Type B pancreatic cell (in vitro differentiated cells): Measurements from ENCODE around the gene DOCK10. TPM values are rescaled to one million over a fixed set of nuclear protein-coding genes. Genes with fewer than 3 reads are reported as not detected.

Experiments
- DNase-seq: peaks from one replicate; pipeline ENCODE4 v3.0.0; 2021; ENCODE audit warnings: mixed read lengths; ENCODE audit not compliant: unreplicated experiment; ENCODE audit errors: extremely low spot score
- H3K27ac Mint-ChIP-seq: 2 replicates; pipeline ENCODE4 v1.8.0; 2021; ENCODE audit warnings: mild to moderate bottlenecking, mixed read lengths
- H3K27me3 Mint-ChIP-seq: 2 replicates; pipeline ENCODE4 v1.8.0; 2021; ENCODE audit warnings: mixed read lengths
- H3K36me3 Mint-ChIP-seq: 2 replicates; pipeline ENCODE4 v1.8.0; 2021; ENCODE audit warnings: mixed read lengths
- H3K4me1 Mint-ChIP-seq: one replicate; pipeline ENCODE4 v1.8.0; 2021; ENCODE audit warnings: mixed read lengths; ENCODE audit not compliant: unreplicated experiment
- H3K4me3 Mint-ChIP-seq: 2 replicates; pipeline ENCODE4 v1.8.0; 2021; ENCODE audit warnings: mild to moderate bottlenecking, mixed read lengths
- H3K9me3 Mint-ChIP-seq: 2 replicates; pipeline ENCODE4 v1.8.0; 2021; ENCODE audit warnings: mixed read lengths
- CTCF ChIP-seq: fragments of 200-600 bp; sonication (generic); conservative IDR thresholded peaks from 2 replicates; pipeline ENCODE4 v1.5.0; 2021; ENCODE audit warnings: antibody characterized with exemption, mild to moderate bottlenecking
- total RNA-seq: library from RNA; stranded (reverse); gene quantifications from 2 replicates; pipeline ENCODE4 v1.2.1, GENCODE V29; 2021; ENCODE audit warnings: low replicate concordance

DOCK10 gene
- total RNA-seq, 1 donor from 2014 or later = 3.5 TPM

DNA sequence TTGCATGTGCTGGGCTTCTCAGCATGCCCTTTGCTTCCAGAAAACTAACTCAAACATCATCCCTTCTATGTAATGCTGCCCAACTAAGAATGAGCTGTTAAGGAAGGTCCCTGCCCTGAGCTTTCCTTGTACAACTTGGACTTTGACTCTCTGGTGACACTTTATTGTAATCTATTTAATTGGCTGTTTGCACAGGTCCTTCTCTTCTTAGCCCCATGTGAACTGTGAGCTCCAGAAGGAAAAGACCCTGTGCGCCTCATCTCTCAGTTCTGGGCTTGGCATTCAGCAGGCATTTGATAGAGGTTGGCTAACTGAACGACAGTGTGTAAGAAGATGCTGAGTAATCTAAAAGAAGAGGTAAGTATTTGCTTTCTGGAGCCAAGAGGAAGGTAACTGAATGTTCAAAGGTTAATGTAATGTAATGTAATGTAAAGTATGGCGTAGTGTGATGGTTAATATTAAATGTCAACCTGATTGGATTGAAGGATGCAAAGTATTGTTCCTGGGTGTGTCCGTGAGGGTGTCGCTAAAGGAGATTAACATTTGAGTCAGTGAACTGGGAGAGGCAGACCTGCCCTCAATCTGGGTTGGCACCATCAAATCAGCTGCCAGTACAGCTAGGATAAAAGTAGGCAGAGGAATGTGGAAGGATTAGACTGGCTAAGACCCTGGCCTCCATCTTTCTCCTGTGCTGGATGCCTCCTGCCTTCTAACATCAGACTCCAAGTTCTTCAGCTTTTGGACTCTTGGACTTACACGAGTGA, 265.3 kb downstream of the DOCK10 start:
- peak overlapping the region; percentile 2 for H3K27ac Mint-ChIP-seq
- H3K36me3 Mint-ChIP-seq = no peaks in the 10 kb centered on the region
- H3K27me3 Mint-ChIP-seq = peaks cover 6% of the 10 kb centered on the region
- H3K4me3 Mint-ChIP-seq = no peak overlapping the region
- H3K4me1 Mint-ChIP-seq = no peaks in the 10 kb centered on the region
- TF ChIP-seq CTCF = no peak
- no peak for DNase-seq
- no peaks in the 10 kb centered on the region for H3K9me3 Mint-ChIP-seq

DNA sequence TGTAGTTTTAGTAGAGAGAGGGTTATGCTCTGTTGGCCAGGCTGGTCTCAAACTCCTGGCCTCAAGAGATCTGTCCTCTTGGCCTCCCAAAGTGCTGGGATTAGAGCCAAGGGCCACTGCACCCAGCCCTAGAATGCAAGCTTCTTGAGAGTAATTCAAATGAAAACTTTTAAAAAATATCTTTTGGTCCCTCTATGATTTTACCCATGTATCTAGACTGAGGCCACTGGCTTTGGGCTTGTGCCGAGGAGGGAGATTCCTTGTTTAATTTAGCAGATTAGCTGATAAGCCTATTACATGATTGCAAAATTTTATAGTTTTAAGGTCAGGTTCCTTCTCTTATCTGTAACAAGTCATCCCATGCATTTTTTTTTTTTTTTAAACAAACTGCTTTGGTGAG, 266.6 kb downstream of the DOCK10 start:
- DNase-seq = no peak
- Mint-ChIP-seq H3K4me3 (no peak overlapping the region), H3K36me3 (no peaks in the 10 kb centered on the region), H3K9me3 (no peaks in the 10 kb centered on the region), H3K4me1 (no peaks in the 10 kb centered on the region), H3K27me3 (peaks cover 6% of the 10 kb centered on the region), H3K27ac (no peak overlapping the region)
- no peak for TF ChIP-seq CTCF

GRCh38 chr2:224774735-224775134, 267.5 kb downstream of the DOCK10 start:
- no peak overlapping the region for H3K27ac Mint-ChIP-seq
- DNase-seq = no peak
- H3K36me3 Mint-ChIP-seq = no peaks in the 10 kb centered on the region
- no peaks in the 10 kb centered on the region for H3K9me3 Mint-ChIP-seq
- H3K4me1 Mint-ChIP-seq = no peaks in the 10 kb centered on the region
- no peak for TF ChIP-seq CTCF
- peaks cover 6% of the 10 kb centered on the region for H3K27me3 Mint-ChIP-seq
- no peak overlapping the region for H3K4me3 Mint-ChIP-seq

DNA sequence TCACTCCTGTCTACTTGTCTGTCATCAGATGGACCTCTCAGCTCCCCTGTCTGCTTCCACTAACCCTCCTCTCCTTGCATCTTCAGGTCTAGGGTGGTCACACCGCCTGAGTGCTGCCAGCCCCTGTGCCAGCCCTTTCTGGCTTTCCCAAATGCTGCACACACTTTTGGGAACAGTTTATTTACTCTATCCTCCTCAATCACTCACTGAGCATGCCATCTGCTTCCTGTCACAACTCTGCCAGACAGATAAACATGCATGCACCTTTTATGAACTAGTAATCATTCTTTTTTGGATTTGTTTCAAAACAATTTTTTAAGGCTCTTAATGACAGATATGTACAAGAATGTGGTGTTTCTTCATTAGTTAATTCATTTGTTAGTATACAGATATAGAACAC, 269.8 kb downstream of the DOCK10 start:
- H3K36me3 Mint-ChIP-seq = no peaks in the 10 kb centered on the region

DNA sequence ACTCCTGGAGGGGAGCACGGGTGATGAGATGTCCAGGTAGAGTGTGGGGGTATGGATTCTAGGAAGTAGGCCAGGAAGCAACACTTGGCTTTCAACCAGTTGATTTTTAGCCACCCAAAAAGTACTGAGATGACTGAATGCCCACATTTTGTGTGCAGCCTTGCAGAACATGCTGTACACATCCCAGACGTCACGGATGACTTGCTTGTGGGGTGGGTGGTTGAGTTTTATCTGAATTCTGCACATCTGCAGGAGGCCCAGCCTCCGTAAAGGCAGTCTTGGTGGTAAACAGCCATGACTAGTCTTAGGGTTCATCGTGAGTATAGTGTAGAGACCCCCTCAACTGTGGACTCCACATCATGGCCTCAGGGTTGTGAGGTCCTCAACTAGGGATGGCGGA, 272.8 kb downstream of the DOCK10 start:
- Mint-ChIP-seq H3K36me3 (no peaks in the 10 kb centered on the region), H3K27me3 (no peaks in the 10 kb centered on the region), H3K4me1 (no peaks in the 10 kb centered on the region), H3K4me3 (no peak overlapping the region), H3K27ac (no peak overlapping the region), H3K9me3 (no peaks in the 10 kb centered on the region)
- no peak for DNase-seq
- no peak for TF ChIP-seq CTCF

More for the DNA sequence above, 269.8 kb downstream of the DOCK10 start:
- no peaks in the 10 kb centered on the region for H3K4me1 Mint-ChIP-seq
- no peak for TF ChIP-seq CTCF
- H3K27me3 Mint-ChIP-seq = peaks cover 6% of the 10 kb centered on the region
- H3K4me3 Mint-ChIP-seq = no peak overlapping the region
- H3K9me3 Mint-ChIP-seq = no peaks in the 10 kb centered on the region
- no peak for DNase-seq
- no peak overlapping the region for H3K27ac Mint-ChIP-seq
